Measurements from ENCODE around the gene FBXO31.

Gene FBXO31

DNA sequence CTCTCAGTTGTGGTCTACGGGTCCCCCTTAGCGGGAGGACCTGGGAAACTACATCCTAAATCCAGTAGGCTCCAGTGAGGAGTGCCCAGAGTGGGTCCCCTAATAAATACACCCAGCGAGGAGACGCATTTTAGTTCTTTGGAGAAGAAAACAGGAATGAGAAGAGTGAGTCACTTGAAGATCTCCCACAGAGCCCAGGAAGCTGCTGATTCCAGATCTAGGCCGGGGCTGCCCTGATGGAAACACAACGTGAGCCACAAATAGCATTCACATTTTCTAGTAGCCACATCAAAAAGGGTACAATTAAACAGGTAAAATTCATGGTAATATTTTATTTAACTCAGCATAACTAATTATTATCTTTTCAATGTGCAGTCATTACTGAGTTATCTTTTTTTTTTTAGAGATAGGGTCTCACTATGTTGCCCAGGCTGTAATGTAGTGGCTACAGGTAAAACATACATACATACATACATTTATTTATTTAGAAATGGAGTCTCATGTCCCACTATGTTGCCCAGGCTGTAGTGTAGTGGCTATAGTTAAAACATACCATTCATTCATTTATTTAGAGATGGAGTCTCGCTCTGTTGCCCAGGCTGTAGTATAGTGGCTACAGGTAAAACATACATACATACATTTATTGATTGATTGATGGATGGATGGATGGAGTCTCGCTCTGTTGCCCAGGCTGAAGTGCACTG lies 21.5 kb downstream of the FBXO31 start:
- DNase-seq = no peak

DNA sequence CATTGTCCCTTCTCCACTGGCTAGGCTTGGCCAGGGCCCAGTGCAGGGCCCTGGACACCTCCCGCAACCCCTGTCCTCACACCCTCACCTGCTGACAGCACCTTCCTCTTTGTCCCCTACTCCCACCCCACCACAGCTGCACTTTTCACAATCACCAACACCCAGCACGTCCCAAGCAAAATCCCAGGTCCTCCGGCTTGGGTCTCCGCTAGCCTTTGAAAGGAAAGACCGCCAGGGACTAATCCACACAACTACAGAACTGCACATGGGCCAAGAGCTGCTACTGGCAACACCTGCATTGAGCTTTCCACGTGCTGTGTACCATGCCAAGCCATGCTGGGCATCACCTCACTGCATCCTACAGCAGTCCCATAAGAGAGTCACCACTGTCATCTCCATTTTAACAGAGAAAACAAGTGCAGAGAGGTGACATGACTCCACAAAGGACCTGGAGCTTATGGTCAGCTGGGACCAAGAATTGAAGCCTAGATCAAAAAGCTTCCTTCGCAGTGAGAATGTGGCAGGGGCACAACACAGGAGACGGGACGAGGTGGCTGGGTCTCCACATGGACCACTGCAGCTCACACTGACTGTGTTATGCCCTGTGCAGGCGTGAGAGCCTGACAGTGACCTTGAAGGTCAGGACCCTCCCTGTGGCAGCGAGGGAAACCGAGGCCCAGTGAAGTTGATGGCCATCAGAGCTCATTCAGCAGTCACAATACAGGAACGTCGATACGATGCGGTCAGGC lies 22.5 kb downstream of the FBXO31 start:
- DNase-seq = no peak

GRCh38 chr16:87359121-87359520 lies 24.5 kb downstream of the FBXO31 start:
- DNase-seq = no peak

GRCh38 chr16:87358696-87359095 lies 24.9 kb downstream of the FBXO31 start:
- no peak for DNase-seq

GRCh38 chr16:87358250-87358649 lies 25.3 kb downstream of the FBXO31 start:
- no peak for DNase-seq

DNA sequence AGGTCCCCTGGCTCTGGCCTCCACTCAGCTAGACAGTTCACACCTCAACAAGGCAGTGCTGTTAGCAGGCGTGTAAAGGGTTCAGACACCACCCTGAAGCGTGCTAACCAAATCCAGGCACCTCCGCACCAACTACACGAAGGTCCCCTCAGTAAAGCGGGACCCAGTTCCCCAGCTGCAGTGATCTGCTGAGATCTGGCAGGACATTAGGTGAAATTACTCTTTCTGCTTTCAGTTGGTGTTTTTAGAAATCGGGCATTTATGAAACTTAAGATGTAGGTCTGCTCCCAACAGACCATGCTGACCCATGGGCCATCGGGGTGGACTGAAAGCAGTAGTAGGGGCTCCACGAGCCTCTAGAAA lies 27.1 kb downstream of the FBXO31 start:
- DNase-seq = no peak

DNA sequence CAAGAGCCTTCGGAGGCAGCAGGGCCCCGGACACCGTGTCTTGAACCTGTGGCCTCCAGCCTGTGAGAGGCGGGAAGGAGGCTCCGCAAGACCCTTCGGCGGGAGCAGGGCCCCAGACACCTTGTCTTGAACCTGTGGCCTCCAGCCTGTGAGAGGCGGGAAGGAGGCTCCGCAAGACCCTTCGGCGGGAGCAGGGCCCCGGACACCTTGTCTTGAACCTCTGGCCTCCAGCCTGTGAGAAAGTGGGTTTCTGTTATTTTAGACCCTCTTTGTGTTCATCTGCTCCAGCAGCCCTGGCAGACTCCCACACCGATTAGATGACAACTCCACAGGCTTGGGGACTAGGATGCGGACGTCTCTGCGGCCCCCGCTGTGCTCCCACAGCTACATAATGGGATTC lies 30.0 kb downstream of the FBXO31 start:
- DNase-seq = no peak

GRCh38 chr16:87352818-87353217 lies 30.8 kb downstream of the FBXO31 start:
- no peak for DNase-seq

- no peak for DNase-seq
Observed at GRCh38 chr16:87351320-87351698, 32.3 kb downstream of the FBXO31 start.

DNA sequence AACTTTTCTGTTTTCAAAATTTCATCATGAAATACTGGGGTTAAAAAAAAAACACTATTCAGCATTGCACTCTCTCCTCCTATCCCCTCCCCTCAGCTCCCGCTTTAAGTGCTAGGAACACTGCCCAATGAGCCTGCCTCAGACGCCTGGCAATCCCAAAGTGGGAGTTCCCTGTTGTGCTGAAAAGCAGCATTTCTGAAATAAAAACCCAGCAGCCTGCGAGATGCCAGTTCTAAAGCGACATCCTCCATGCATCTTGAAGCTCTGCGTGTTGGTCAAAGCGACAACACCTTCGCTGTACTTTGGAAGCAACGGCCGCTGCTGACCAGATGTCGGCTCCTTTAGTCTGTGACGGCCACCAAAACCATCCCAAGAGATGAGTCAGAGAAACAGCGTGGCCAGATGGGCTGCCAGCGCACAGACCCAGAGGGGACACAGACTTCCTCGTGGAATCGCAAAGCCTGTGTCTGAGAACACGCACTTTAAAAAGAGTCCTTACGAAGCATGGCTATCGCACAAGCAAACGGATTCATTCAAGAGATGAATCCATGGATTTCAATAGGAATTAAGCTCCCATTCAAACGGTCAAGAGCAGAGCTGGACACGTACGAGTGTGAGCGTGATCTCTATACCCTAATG lies 32.8 kb downstream of the FBXO31 start:
- DNase-seq = no peak

DNA sequence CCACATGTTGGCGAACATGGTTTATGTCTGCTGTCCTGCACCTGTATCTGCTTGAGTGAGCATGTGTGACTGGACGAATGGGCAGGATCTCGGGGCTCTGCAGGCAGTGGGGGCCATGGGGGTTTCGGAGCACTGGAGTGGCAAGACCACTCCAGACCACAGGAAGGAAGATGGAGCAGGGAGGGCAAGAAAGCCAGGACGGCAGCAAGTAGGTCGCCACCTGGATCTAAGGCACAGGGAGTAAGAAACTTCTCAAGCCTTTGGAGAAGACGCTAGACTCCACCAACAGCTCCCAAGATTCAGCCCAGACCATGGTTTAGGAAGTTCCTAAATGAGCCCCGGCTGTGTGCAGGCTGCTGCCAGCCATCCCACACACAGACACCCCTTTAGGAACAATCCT lies 33.5 kb downstream of the FBXO31 start:
- DNase-seq = no peak

- DNase-seq = no peak
Observed at GRCh38 chr16:87348616-87349157, 34.9 kb downstream of the FBXO31 start.

GRCh38 chr16:87347932-87348615 lies 35.5 kb downstream of the FBXO31 start:
- no peak for DNase-seq

DNA sequence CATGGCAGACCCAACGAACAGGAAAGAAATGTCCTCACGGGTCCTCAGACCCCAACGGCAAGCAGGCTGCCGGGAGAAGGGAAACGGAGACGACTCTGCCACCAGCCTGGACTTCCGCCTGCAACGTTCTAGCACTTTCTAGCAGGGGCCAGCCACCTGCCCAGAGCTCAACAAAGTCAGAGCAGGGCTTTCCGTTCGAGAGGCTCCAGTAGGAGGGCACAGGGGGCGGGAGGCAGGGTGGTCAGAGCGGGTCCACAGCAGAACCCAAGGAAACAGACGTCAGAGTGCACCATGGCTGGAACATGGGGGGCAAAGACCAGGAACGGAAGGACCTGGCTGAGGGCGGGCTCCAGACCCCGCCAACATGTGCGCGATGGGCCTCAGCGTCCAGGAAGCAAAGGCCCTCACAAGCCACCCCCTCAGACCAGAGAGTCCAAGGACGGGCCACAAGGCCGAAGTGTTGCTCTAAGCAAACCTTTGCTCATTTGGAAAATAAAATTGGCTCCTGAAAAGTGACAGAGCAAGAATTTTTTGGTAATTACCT lies 37.0 kb downstream of the FBXO31 start:
- no peak for DNase-seq

DNA sequence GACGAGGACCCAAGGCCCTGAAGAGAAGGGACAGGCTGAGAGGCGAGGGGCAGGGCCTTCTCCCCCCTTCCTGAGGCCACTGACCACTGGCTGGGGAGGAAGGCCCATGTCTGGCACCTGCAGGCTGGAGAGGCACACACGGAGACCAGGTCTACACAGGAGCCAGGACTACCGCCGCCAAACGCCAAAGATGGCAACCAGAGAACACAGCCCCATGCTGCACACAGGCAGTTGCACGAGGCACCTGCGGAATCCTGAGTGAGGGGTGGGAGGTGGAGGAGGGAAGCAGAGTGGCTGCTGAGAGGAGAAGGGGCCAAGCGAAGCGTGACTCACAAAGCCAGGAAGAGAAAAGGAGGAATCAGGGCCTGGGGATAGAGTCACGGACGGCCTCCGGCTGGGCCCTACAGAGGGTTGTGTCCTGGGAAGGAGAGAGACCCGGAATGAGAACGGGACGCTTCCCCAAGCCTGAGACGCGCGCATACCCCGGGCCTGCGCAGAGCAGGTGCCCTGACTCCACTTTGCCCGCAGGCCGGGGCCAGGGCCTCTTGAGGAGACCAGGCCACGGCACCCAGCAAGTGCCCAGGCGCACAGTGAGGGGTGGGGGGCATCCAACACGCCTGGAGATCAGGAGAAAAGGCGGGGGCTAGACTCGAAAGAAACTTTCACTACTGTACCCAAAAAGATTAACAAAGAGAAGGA lies 37.7 kb downstream of the FBXO31 start:
- no peak for DNase-seq

DNA sequence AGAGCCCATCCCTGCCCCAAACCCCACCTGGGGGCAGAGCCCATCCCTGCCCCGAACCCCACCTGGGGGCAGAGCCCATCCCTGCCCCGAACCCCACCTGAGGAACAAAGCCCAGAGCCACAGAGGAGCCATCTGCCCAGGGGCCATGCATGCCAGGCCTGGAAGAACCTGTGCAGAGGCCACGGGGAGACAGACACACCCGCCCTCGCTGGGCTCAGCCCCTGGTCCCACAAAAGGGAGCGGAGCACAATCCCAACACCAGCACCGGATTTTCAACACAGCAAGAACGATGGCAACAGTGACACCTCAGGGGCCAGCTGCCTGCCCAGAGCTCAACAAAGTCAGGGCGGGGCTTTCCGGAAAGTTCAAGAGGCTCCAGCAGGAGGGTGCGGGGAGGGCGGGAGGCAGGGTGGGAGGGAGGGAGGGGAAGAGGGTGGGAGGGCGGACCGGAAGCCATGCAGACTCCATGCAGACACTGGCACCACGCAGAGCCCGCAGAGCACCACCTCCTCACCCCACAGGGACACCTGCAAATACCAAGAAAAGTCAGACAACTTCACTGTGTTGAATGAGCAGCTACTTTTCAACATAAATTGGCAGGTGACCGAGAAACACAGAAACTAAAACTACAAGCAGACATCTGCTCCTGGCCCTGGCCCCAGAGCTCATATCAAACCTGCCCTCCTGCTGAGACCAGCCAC lies 38.5 kb downstream of the FBXO31 start:
- peak; percentile 67 for DNase-seq

DNA sequence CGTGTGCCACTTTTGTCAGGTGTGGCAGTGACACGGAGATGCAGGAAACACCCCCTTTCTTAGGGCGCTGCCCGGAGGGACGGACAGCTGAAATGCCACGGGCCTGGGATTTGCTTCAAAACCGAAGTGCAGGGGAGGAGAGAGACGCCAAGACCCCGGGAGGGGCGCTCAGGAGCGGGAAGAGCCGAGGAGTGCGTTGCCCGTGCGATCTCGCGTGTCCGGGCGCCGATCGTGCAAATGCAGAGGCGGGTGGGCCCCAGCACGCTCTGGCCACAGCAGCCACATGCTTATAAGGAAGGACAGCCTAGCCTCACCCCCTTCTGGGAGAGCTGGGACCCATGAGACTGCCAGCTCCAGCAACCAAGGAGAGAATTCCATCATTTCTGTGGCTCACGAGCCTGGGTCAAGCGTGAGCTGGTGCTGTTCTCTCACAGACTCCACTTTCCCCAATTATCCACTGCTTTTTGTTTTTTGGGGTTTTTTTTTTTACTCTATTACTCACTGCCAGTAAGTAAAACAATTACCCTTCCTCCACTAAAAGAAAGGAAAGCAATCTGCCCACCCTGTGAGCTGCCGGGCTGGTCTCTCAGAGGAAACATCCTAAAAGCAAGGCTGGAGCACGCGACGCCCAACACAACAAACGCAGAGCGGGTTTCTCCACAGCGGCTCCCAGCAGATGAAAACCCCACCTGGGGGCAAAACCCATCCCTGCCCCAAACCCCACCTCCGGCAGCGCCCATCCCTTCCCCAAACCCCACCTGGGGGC lies 39.2 kb downstream of the FBXO31 start:
- DNase-seq = no peak

GRCh38 chr16:87343753-87344050 lies 39.9 kb downstream of the FBXO31 start:
- DNase-seq = no peak

GRCh38 chr16:87342978-87343752 lies 40.4 kb downstream of the FBXO31 start:
- DNase-seq = no peak

- DNase-seq = no peak
Observed at GRCh38 chr16:87342504-87342903, 41.1 kb downstream of the FBXO31 start.
